ENCODE results near the gene VRTN. TPM values are rescaled to one million over a fixed set of nuclear protein-coding genes. Genes with fewer than 3 reads are reported as not detected.

The VRTN gene
- total and polyA plus RNA-seq, 9 of the 15 experiments (the other 6 are each of a cell fraction or from before 2014, with no cell fraction given), result 0.05 to 0.09 (median 0.06) TPM; not detected in 6

DNA sequence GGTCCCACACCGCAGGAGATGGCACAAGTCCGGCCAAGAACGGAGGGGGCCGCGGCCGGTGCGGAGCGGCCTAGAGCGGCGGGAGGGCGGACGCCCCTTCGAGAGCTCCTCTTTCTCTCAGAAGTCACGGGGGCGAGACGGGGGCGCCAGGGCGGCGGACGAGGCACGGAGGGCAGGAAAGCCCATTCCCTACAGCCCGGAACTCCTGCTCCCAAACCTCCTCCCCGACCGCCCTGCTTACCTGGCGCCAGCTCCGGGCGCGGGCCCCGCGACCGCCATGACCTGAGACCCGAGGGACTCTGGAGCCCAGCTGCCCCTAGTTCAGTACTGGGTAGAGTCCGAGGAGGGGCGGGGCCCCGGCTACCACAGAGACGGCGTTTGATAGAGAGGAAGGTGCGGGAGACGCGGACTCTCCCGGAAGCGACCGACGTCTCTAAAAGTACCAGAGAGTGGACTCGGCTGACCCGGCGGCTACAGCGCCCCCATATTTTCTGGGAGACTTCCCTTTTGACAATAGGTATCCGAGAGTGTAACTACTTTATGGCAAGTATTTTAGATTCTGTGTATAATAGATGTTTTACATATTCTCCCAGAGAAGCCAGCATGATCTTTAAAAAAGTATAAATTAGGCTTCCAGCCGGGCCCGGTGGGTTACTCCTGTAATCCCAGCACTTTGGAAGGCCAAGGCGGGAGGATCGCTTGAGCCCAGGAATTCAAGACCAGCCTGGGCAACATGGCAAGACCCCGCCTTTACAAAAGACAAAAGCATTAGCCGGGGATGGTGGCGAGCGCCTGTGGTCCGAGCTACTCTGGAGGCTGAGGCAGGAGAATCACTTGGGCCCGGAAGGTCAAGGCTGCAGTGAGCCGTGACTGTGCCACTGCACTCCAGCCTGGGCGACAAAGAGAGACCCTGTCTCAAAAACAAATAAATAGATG, 45.4 kb upstream of the VRTN start, which contains the start of gene ABCD4 (continued):
- TF ChIP-seq, protein P1, sequence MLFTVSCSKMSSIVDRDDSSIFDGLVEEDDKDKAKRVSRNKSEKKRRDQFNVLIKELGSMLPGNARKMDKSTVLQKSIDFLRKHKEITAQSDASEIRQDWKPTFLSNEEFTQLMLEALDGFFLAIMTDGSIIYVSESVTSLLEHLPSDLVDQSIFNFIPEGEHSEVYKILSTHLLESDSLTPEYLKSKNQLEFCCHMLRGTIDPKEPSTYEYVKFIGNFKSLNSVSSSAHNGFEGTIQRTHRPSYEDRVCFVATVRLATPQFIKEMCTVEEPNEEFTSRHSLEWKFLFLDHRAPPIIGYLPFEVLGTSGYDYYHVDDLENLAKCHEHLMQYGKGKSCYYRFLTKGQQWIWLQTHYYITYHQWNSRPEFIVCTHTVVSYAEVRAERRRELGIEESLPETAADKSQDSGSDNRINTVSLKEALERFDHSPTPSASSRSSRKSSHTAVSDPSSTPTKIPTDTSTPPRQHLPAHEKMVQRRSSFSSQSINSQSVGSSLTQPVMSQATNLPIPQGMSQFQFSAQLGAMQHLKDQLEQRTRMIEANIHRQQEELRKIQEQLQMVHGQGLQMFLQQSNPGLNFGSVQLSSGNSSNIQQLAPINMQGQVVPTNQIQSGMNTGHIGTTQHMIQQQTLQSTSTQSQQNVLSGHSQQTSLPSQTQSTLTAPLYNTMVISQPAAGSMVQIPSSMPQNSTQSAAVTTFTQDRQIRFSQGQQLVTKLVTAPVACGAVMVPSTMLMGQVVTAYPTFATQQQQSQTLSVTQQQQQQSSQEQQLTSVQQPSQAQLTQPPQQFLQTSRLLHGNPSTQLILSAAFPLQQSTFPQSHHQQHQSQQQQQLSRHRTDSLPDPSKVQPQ (CRISPR knock-in tag; IDR thresholded peaks at IDR 0.05; ENCODE audit: borderline replicate concordance), result no peak
- TF ChIP-seq RBM25 (IDR thresholded peaks at IDR 0.05; ENCODE audit: low read depth, low read length, severe bottlenecking), result no peak
- no peak for TF ChIP-seq ZNF165 (CRISPR knock-in tag; IDR thresholded peaks at IDR 0.05; ENCODE audit: borderline replicate concordance)
- TF ChIP-seq, protein P2, sequence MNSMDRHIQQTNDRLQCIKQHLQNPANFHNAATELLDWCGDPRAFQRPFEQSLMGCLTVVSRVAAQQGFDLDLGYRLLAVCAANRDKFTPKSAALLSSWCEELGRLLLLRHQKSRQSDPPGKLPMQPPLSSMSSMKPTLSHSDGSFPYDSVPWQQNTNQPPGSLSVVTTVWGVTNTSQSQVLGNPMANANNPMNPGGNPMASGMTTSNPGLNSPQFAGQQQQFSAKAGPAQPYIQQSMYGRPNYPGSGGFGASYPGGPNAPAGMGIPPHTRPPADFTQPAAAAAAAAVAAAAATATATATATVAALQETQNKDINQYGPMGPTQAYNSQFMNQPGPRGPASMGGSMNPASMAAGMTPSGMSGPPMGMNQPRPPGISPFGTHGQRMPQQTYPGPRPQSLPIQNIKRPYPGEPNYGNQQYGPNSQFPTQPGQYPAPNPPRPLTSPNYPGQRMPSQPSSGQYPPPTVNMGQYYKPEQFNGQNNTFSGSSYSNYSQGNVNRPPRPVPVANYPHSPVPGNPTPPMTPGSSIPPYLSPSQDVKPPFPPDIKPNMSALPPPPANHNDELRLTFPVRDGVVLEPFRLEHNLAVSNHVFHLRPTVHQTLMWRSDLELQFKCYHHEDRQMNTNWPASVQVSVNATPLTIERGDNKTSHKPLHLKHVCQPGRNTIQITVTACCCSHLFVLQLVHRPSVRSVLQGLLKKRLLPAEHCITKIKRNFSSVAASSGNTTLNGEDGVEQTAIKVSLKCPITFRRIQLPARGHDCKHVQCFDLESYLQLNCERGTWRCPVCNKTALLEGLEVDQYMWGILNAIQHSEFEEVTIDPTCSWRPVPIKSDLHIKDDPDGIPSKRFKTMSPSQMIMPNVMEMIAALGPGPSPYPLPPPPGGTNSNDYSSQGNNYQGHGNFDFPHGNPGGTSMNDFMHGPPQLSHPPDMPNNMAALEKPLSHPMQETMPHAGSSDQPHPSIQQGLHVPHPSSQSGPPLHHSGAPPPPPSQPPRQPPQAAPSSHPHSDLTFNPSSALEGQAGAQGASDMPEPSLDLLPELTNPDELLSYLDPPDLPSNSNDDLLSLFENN (IDR thresholded peaks at IDR 0.05; ENCODE audit: low read depth in 2 of 2, low read length in 2 of 2), result no peak
- no peak for TF ChIP-seq MED1 (CRISPR knock-in tag; IDR thresholded peaks at IDR 0.05; ENCODE audit: borderline replicate concordance)
- no peak for TF ChIP-seq SIN3B (IDR thresholded peaks at IDR 0.05; ENCODE audit: low read depth)
- TF ChIP-seq ETV6 (IDR thresholded peaks at IDR 0.05; ENCODE audit: borderline replicate concordance in 1 of 2, low read depth in 2 of 2, low read length in 1 of 2), result no peak
- no peak for TF ChIP-seq ETV6 (CRISPR knock-in tag; IDR thresholded peaks at IDR 0.05; ENCODE audit: borderline replicate concordance)
- no peak for TF ChIP-seq ZC3H11A (IDR thresholded peaks at IDR 0.05; ENCODE audit: low read depth, low read length)
- no peak for TF ChIP-seq NR4A1 (CRISPR knock-in tag; IDR thresholded peaks at IDR 0.05)
- no peak for TF ChIP-seq NR4A1 (tag; IDR thresholded peaks at IDR 0.05)
- no peak for TF ChIP-seq NCOA2 (IDR thresholded peaks at IDR 0.05; ENCODE audit: partially characterized antibody in 2 of 2)
- no peak for TF ChIP-seq MCM5 (IDR thresholded peaks at IDR 0.05; ENCODE audit: low read depth)
- TF ChIP-seq, protein P3, sequence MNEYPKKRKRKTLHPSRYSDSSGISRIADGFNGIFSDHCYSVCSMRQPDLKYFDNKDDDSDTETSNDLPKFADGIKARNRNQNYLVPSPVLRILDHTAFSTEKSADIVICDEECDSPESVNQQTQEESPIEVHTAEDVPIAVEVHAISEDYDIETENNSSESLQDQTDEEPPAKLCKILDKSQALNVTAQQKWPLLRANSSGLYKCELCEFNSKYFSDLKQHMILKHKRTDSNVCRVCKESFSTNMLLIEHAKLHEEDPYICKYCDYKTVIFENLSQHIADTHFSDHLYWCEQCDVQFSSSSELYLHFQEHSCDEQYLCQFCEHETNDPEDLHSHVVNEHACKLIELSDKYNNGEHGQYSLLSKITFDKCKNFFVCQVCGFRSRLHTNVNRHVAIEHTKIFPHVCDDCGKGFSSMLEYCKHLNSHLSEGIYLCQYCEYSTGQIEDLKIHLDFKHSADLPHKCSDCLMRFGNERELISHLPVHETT (CRISPR knock-in tag; conservative IDR thresholded peaks at IDR 0.05 in 1 of 2, IDR thresholded peaks at IDR 0.05 in 1 of 2), result 0 out of 4 replicates have a peak, but pooled peaks of 1 of the 2 experiments have one; percentile 33
- TF ChIP-seq, protein P4, sequence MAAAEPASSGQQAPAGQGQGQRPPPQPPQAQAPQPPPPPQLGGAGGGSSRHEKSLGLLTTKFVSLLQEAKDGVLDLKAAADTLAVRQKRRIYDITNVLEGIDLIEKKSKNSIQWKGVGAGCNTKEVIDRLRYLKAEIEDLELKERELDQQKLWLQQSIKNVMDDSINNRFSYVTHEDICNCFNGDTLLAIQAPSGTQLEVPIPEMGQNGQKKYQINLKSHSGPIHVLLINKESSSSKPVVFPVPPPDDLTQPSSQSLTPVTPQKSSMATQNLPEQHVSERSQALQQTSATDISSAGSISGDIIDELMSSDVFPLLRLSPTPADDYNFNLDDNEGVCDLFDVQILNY (CRISPR knock-in tag; IDR thresholded peaks at IDR 0.05), result no peak
